ENCODE results near the gene EPN1.

The EPN1 gene

DNA sequence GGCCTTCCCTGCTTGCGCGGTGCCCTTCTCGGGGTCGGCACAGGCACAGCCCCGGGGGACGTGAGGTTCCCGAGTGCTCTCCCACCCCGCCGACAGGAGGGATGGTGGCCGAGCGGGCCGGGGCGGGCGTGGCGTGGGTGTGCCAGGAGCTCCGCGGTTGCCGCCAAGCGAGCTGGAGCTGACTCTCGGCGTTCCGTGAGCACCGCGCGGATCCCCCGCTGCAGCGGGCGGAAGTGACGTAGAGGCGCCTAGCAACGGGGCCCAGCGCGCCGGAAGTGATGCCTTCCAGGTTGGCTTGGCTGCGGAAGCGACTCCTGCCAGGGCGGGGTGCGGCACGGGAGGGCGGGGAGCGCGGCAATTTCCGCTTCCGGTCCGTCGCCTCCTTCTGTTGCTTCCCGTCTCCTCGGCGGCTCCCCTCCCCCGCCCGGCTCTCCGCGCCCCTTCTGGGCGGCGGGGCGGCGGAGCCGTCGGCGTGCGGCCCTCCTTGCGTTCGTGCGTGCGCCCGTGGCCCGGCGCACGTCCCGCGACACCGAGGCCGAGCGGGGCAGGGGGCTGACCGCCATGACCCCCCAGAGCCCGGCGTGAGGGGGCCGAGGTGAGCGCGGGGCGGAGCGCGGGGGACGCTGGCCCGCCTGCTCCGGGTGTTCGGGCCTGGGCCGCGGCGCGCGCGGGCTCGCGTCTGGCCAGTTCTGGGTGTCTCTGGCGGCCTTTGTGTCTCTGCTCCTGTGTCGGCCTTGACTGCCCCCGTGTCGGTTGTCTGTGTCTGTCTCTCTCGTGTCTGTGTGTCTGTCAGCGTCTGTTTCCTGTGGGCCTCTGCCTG lies at the start of gene EPN1:
Gene EPN1 (plus strand): TSS at position 386 of the 820 bp plus-strand sequence. CDS start 3,402 bp downstream, outside the sequence.
- no peak for TF ChIP-seq EZH2phosphoT487 (IDR thresholded peaks at IDR 0.05; ENCODE audit: borderline replicate concordance, low read length)
- peaks cover 84% of the 10 kb centered on the region for H3K36me3 ChIP-seq (ENCODE audit: control insufficient read depth, low read length)

DNA sequence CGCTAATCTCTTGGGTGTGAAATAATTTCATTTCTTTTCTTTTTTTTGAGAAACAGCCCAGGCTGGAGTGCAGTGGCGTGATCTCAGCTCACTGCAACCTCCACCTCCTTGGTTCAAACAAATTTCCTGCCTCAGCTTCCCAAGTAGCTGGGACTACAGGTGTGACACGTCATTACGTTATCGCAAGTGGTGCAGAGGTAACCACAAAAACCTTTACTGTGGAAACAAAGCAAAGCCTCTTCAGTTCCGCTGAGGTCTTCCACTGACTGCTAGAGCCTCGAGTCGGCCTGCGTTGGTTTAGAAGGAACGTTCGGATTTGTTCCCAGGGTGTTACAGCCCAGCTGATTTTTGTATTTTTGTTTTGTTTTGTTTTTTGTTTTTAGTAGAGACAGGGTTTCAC lies 48.7 kb upstream of the EPN1 start:
- H3K9me3 ChIP-seq (ENCODE audit: control insufficient read depth, insufficient read depth, low read length) = no peaks in the 10 kb centered on the region
- TF ChIP-seq EZH2phosphoT487 (IDR thresholded peaks at IDR 0.05; ENCODE audit: borderline replicate concordance, low read length) = no peak
- TF ChIP-seq, protein P1, sequence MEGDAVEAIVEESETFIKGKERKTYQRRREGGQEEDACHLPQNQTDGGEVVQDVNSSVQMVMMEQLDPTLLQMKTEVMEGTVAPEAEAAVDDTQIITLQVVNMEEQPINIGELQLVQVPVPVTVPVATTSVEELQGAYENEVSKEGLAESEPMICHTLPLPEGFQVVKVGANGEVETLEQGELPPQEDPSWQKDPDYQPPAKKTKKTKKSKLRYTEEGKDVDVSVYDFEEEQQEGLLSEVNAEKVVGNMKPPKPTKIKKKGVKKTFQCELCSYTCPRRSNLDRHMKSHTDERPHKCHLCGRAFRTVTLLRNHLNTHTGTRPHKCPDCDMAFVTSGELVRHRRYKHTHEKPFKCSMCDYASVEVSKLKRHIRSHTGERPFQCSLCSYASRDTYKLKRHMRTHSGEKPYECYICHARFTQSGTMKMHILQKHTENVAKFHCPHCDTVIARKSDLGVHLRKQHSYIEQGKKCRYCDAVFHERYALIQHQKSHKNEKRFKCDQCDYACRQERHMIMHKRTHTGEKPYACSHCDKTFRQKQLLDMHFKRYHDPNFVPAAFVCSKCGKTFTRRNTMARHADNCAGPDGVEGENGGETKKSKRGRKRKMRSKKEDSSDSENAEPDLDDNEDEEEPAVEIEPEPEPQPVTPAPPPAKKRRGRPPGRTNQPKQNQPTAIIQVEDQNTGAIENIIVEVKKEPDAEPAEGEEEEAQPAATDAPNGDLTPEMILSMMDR (IDR thresholded peaks at IDR 0.05; ENCODE audit: low read depth, low read length, poor library complexity, severe bottlenecking) = no peak
- H3K4me2 ChIP-seq (ENCODE audit: low read length) = no peak overlapping the region
- H3K36me3 ChIP-seq (ENCODE audit: control insufficient read depth, low read length) = no peaks in the 10 kb centered on the region
- no peak overlapping the region for H3K27ac ChIP-seq (ENCODE audit: low read depth, low read length)
- H3K4me1 ChIP-seq (ENCODE audit: control insufficient read depth, low read length) = peaks cover 20% of the 10 kb centered on the region
- H4K20me1 ChIP-seq (ENCODE audit: control insufficient read depth, insufficient read depth, low read depth, low read length) = peaks cover 4% of the 10 kb centered on the region; the same call in 1 of the 2 replicates
- no peaks in the 10 kb centered on the region for H3K27me3 ChIP-seq (ENCODE audit: control insufficient read depth, low read length)
- H3F3A ChIP-seq (ENCODE audit: control insufficient read depth, insufficient read depth) = peaks cover 9% of the 10 kb centered on the region
- no peaks in the 10 kb centered on the region for H3K79me2 ChIP-seq (ENCODE audit: control insufficient read depth, low read length)
- H3K9me2 ChIP-seq (replicated peaks; ENCODE audit: control insufficient read depth, low read length) = no peaks in the 10 kb centered on the region
- no peak overlapping the region for H3K4me3 ChIP-seq (ENCODE audit: low read length)

More for the DNA sequence above, at the start of gene EPN1:
- no peaks in the 10 kb centered on the region for H3K27me3 ChIP-seq (ENCODE audit: control insufficient read depth, low read length)
- H3K4me1 ChIP-seq (ENCODE audit: control insufficient read depth, low read length) = peaks cover 71% of the 10 kb centered on the region
- peaks cover 16% of the 10 kb centered on the region; the same call in 1 of the 2 replicates for H4K20me1 ChIP-seq (ENCODE audit: control insufficient read depth, insufficient read depth, low read depth, low read length)
- peak within 1 kb of the TSS; percentile 90 for H3K4me3 ChIP-seq (ENCODE audit: low read length)
- peaks cover 93% of the 10 kb centered on the region for H3K79me2 ChIP-seq (ENCODE audit: control insufficient read depth, low read length)
- peak within 1 kb of the TSS; percentile 92 for H3K4me2 ChIP-seq (ENCODE audit: low read length)
- peaks cover 46% of the 10 kb centered on the region for H3F3A ChIP-seq (ENCODE audit: control insufficient read depth, insufficient read depth)
- H3K9me2 ChIP-seq (replicated peaks; ENCODE audit: control insufficient read depth, low read length) = no peaks in the 10 kb centered on the region
- H3K27ac ChIP-seq (ENCODE audit: low read depth, low read length) = peak within 1 kb of the TSS; percentile 90
- no peaks in the 10 kb centered on the region for H3K9me3 ChIP-seq (ENCODE audit: control insufficient read depth, insufficient read depth, low read length)

DNA sequence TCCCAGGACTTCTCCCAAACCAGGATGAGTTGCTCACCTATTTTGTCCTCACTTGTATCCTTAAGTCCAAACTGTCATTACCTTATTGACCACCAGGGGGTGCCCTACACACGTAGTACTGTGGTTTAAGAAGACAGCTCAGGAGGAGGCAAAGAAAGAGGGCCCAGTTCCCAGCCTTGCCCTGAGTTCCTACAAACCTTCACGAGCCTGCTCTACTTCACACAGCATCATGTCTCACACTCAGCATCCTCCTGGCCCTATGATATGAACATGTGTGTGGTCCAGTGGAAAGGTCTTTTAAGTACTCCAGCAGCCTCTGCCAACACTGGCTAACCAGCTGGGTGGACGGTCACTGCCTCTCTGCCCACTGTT lies 42.6 kb upstream of the EPN1 start:
- H3K4me1 ChIP-seq (ENCODE audit: control insufficient read depth, low read length) = peaks cover 39% of the 10 kb centered on the region
- no peak overlapping the region for H3K4me3 ChIP-seq (ENCODE audit: low read length)
- no peak overlapping the region for H3K4me2 ChIP-seq (ENCODE audit: low read length)
- peaks cover 6% of the 10 kb centered on the region; the same call in 1 of the 2 replicates for H3F3A ChIP-seq (ENCODE audit: control insufficient read depth, insufficient read depth)
- H3K36me3 ChIP-seq (ENCODE audit: control insufficient read depth, low read length) = peaks cover 12% of the 10 kb centered on the region
- H3K27ac ChIP-seq (ENCODE audit: low read depth, low read length) = no peak overlapping the region
- H3K9me3 ChIP-seq (ENCODE audit: control insufficient read depth, insufficient read depth, low read length) = no peaks in the 10 kb centered on the region
- TF ChIP-seq EZH2phosphoT487 (IDR thresholded peaks at IDR 0.05; ENCODE audit: borderline replicate concordance, low read length) = no peak
- TF ChIP-seq, protein P1 (IDR thresholded peaks at IDR 0.05; ENCODE audit: low read depth, low read length, poor library complexity, severe bottlenecking) = peak; percentile 84
- H3K9me2 ChIP-seq (replicated peaks; ENCODE audit: control insufficient read depth, low read length) = no peaks in the 10 kb centered on the region
- peaks cover 32% of the 10 kb centered on the region for H3K79me2 ChIP-seq (ENCODE audit: control insufficient read depth, low read length)
- H4K20me1 ChIP-seq (ENCODE audit: control insufficient read depth, insufficient read depth, low read depth, low read length) = peaks cover 3% of the 10 kb centered on the region; the same call in 1 of the 2 replicates
- H3K27me3 ChIP-seq (ENCODE audit: control insufficient read depth, low read length) = no peaks in the 10 kb centered on the region

DNA sequence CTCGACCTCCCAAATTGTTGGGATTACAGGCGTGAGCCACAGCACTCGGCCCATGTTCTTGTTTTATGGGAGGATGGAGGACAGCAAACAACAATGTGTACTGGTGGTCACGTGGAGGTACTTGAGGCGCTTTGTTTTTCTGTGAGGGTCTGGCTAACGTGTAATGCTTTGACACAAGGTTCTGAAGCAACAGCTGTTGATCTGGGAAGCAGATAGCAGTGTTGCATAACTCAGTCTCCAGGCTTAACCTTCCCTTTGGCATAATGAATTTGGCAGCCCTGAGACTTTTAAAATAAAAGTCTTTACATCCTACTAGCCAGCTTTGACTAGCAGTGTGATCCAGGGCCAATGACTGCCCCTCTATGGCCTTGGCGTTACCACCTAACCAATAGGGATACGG lies 41.2 kb upstream of the EPN1 start:
- TF ChIP-seq, protein P1 (IDR thresholded peaks at IDR 0.05; ENCODE audit: low read depth, low read length, poor library complexity, severe bottlenecking) = no peak
- no peak for TF ChIP-seq EZH2phosphoT487 (IDR thresholded peaks at IDR 0.05; ENCODE audit: borderline replicate concordance, low read length)
- Histone ChIP-seq H3K79me2 (ENCODE audit: control insufficient read depth, low read length) (peaks cover 44% of the 10 kb centered on the region), H3K4me2 (ENCODE audit: low read length) (peak overlapping the region; percentile 96), H3F3A (ENCODE audit: control insufficient read depth, insufficient read depth) (peaks cover 6% of the 10 kb centered on the region; the same call in 1 of the 2 replicates), H3K9me3 (ENCODE audit: control insufficient read depth, insufficient read depth, low read length) (no peaks in the 10 kb centered on the region), H4K20me1 (ENCODE audit: control insufficient read depth, insufficient read depth, low read depth, low read length) (peaks cover 3% of the 10 kb centered on the region; the same call in 1 of the 2 replicates), H3K4me3 (ENCODE audit: low read length) (peak overlapping the region; percentile 86), H3K27me3 (ENCODE audit: control insufficient read depth, low read length) (no peaks in the 10 kb centered on the region), H3K9me2 (replicated peaks; ENCODE audit: control insufficient read depth, low read length) (no peaks in the 10 kb centered on the region), H3K4me1 (ENCODE audit: control insufficient read depth, low read length) (peaks cover 46% of the 10 kb centered on the region), H3K36me3 (ENCODE audit: control insufficient read depth, low read length) (peaks cover 21% of the 10 kb centered on the region), H3K27ac (ENCODE audit: low read depth, low read length) (peak overlapping the region; percentile 56; the same call in 1 of the 2 replicates)

Measured in DOHH2 (cell line).